ENCODE data around the gene CRX.
"Not testable (repeated sequence)": the region's sequence is repeated elsewhere in the genome, so short reads cannot be mapped to it uniquely, and the experiment has no call there.

The CRX gene

DNA sequence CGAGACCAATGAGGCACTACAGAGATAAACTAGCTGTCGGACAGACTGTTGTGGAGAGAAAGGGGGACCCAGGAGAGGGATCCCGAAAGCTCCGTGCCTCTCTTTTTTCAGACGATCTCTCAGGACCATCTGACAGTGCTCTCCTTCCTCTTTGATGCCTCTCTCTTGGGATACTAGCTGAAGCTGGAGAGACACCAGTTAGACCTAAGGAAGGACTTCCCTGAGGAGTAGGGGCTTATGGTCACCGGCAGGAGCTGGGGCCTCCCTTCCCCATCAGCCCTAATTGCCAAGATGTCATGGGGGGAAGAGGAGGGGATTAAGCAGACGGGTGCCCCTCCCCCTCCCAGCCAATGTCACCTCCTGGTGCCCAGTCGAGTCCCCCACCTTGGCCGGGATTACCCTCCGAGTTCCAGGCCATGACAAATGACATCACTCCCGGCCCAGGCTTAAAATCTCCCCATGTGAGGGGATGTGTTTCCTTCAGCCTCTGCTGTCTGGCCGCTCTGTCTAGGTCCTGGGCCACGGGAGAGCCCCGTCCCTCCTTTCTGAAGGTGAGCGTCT lies at the start of gene CRX:
Gene CRX, plus strand, starts transcription at position 478 of the 561 bp plus-strand sequence. CDS start 12,507 bp downstream, outside the sequence.
- DNase-seq: no peak

- DNase-seq: no peak
Observed at GRCh38 chr19:47776568-47776967, 45.2 kb upstream of the CRX start.

DNA sequence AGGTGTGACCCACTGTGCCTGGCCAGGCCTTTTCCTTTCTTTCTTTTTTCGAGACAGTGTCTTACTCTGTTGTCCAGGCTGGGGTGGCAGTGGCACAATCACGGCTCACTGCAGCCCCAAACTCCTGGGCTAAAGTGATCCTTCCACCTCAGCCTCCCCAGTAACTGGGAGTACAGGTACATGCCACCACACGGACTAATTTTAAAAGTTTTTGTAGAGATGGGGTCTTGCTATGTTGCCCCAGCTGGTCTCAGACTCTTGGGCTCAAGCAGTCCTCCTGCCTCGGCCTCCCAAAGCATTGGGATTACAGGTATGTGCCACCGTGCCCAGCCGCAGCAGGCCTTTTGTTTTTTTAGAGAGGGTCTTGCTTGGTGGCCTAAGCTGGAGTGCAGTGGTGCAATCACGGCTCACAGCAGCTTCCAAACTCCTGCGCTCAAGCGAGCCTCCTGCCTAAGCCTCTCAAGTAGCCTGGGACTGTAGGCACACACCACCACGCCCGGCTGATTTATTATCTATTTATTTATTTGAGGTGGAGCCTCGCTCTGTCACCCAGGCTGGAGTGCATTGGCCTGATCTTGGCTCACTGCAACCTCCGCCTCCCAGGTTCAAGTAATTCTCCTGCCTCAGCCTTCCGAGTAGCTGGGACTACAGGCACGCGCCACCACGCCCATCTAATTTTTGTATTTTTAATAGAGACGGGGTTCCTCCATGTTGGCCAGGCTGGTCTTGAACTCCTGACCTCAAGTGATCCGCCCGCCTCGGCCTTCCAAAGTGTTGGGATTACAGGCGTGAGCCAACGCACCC lies 44.3 kb upstream of the CRX start:
- not testable (repeated sequence) for DNase-seq

DNA sequence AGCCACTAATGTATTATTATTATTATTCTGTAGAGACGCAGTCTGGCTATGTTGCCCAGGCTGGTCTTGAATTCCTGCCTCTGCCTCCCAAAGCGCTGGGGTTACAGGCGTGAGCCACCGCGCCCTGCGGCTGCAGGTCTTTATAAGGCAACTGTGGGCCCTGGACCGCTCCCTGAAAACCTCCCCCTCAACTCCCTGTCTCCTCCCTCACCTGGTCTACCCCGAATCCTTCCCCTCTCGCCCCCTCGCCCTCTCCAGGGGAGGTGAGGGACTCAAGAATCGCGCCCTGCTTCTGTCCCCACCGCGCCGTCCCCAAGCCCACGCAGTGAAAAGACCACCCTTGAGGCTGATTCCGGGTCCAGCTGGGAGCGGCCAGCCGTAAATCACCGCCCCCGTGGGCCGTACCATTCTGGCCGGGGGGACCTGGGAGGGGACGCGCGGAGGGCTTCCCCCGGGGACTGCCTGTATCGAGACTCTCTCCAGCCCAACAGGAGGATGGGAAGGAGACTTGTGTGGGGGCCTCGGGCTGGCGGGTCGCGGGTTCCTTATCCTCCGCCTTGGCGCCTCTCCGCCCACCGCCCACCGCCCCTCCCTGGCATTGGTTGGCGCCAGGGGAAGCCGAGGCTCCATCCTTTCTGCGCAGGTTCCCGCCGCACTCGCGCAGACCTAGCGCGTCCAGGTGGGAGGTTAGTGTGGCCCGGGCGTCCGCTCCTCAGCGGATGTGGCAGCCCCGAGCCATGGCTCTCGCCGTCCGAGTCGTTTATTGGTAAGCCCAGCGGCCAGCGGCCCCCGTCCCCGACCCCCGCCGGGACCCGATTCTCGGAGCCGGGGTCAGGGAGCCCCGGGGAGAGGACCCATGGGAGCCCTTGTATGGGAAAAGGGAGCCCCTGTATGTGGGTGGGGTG lies 43.4 kb upstream of the CRX start, which contains the start of gene SELENOW:
Gene SELENOW, plus strand, starts transcription at position 655 of the 905 bp plus-strand sequence. Its CDS starts 83 bp downstream, at position 738.
- DNase-seq: peak; percentile 84

DNA sequence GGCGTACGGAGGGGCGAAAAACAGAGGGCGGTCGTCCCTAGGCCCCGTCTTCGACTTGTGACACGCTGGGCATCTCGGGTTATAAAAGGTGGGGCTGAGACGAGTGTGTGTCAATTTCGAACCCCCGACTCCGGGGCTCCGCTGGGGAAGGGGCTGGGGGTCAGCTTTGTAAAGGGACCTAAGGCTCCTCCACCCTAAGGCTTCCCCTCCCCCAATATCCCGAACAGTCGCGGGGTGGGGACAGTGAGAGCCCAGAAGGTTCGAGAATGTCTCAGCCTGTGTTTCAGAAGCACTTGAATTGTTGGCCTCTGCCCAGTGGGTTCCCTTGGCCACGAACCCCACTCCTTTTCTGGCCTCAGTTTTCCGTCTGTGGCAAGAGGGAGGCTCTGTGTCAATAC lies 42.8 kb upstream of the CRX start:
- no peak for DNase-seq

DNA sequence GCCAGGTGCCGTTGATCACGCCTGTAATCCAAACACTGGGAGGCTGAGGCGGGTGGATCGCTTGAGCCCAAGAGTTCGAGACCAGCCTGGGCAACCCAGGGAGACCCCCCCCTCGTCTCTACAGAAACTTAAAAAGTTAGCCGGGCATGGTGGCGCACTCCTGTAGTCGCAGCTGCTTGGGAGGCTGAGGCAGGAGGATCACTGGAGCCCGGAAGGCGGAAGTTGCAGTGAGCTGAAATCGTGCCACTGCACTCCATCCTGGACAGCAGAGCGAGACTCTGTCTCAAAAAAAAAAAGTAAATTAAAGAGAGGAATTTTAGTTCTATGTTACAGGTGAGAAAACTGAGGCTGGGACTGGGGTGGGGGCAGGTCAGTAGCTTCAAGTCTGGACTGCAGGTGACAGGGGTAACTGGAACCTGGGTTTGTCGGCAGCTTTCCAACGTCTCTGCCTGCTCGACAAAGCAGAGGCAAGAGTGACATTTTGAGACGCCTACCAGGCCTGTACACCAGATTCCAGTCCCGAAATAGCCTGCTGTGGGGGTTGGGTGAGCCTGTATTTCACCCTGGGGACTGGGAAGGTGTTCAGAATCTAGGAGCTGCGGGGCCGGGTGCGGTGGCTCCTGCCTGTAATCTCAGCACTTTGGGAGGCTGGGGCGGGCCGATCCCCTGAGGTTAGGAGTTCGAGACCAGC lies 42.1 kb upstream of the CRX start:
- DNase-seq: no peak

GRCh38 chr19:47780215-47780551 lies 41.6 kb upstream of the CRX start:
- no peak for DNase-seq

DNA sequence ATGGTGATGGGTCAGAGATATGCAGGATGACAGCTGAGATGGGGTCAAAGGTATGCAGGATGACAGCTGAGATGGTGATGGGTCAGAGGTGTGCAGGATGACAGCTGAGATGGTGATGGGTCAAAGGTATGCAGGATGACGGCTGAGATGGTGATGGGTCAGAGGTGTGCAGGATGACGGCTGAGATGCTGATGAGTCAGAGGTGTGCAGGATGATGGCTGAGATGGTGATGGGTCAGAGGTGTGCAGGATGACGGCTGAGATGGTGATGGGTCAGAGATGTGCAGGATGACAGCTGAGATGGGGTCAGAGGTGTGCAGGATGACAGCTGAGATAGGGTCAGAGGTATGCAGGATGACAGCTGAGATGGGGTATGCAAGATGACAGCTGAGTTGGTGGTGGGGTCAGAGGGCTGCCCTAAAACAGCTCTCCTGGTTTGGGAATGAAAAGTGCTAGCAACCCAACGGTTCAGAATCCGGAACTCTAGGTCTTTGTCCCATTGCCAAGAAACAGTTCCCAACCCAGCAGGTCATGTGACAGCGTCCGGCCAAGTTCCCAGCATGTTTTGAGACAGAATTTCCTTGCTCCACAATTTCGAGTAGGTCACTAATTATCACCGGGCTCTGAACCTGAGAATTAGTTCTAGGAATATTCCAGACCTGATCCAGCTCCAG lies 40.0 kb upstream of the CRX start:
- DNase-seq: no peak

- DNase-seq: no peak
Observed at GRCh38 chr19:47786566-47786965, 35.2 kb upstream of the CRX start.

DNA sequence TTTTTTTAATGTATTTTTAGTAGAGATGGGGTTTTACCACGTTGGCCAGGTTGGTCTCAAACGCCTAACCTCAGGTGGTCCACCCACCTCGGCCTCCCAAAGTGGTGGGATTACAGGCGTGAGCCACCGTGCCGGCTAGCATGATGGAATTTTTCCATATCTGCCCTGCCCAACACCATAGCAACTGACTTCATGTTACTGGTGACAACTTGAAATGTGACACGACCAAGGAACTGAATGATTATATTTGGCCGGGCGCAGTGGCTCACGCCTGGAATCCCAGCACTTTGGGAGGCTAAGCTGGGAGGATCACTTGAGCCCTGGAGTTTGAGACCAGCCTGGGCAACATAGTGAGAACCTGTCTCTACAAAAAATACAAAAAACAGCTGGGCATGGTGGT lies 34.4 kb upstream of the CRX start:
- not testable (repeated sequence) for DNase-seq

GRCh38 chr19:47789811-47790210 lies 31.9 kb upstream of the CRX start:
- not testable (repeated sequence) for DNase-seq

DNA sequence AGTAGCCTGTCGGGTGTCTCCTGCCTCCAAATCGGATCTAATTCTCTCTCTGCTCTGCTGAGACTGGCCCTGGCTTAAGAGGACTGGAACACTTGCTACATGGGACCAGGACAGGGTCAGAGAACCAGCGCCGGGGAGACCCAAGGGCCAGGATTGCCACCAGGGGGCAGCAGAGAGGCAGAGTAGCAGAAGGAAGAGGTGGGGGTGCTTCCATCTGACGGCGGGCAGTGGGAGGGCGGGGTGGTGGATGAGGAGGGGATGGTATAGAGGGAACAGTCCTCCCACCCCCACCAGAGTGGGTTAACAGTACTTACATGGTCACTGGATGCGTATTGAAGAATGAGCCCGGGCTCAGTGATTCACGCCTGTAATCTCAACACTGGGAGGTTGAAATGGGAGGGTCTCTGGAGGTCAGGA lies 31.3 kb upstream of the CRX start:
- peak; percentile 75 for DNase-seq

GRCh38 chr19:47792616-47793015 lies 29.1 kb upstream of the CRX start:
- no peak for DNase-seq

- no peak for DNase-seq
Observed at GRCh38 chr19:47794526-47794925, 27.2 kb upstream of the CRX start.

- DNase-seq: no peak
Observed at GRCh38 chr19:47796785-47797184, 25.0 kb upstream of the CRX start.

DNA sequence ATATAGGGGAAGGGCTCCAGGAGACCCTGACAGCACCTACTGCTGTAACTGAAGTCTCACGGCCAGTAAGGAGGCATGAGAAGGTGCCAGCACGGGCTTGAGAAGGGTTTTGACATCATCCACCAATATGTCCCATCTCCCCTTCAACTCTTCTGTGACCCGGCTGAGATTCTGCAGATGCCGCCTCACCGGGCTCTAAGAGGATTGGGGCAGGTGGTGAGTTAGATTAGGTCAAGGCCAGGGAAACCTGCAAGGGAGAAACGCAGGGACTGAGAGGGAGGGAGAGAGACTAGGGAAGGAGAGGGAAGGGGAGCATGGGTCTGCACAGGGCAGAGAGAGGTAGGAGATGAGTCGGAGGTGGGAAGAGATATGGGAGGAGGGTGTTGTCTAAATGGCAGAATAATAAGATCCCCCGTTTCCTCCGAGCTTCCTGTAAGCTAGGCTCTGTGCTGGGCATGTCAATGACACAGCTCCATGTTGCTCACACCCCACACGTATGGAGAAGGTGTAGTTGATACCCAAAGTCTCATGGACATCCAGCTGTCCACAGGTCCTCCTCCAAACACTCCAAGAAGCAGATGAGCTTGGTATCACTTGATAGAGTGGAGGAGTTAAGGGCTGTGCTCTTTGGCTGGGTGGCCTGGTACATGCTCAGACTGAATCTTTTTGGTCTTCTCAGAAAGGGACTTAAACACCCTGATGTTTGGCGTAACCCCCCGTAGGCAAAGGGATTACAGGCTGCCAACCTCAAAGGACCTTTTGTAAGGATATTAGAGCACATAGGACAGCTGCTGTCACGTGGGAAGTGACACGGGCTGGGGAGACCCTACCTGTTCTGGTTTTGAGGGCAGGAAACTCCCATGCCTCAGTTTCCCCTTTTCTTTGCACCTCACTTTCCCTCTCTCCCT lies 23.5 kb upstream of the CRX start:
- DNase-seq: no peak

DNA sequence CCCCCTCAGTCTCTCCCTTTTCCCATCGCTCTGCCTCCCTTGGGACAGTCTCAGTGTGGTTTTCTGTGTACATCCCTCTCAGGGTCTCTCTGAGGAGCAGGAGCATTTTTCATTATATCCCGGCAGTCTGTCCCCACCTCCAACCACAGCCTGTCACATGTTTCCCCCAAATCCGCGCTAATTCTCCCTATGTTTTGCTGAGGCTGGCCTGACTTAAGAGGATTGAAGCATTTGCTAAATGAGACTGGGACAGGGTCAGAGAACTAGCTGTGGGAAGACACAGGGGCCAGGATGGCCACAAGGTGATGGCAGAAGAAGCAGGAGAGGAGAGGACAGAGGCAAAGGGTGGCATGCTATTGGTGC lies 22.9 kb upstream of the CRX start:
- DNase-seq: no peak

- no peak for DNase-seq
Observed at GRCh38 chr19:47801270-47801669, 20.5 kb upstream of the CRX start.

- DNase-seq: no peak
Observed at GRCh38 chr19:47802521-47803043, 19.2 kb upstream of the CRX start.

GRCh38 chr19:47803148-47803547 lies 18.6 kb upstream of the CRX start:
- not testable (repeated sequence) for DNase-seq

- not testable (repeated sequence) for DNase-seq
Observed at GRCh38 chr19:47803671-47804070, 18.1 kb upstream of the CRX start.

Measured in RPMI8226 (cell line).